SK-N-SH treated with all-trans-retinoic acid at 6 μM for 48 hours (cell line): Measurements from ENCODE around the gene GRM5.
"Not testable (repeated sequence)": the region's sequence is repeated elsewhere in the genome, so short reads cannot be mapped to it uniquely, and the experiment has no call there.

Experiments
- ARNTL ChIP-seq: fragments of 450-650 bp; formaldehyde crosslinking; IDR thresholded peaks from 2 replicates; pipeline ENCODE4 v1.5.0; 2020; ENCODE audit warnings: low read depth, mild to moderate bottlenecking, moderate library complexity, borderline replicate concordance
- GLIS3 ChIP-seq: fragments of 250-450 bp; sonication (Bioruptor Pico); IDR thresholded peaks from 2 replicates; pipeline ENCODE4 v1.5.0; 2020; ENCODE audit warnings: mild to moderate bottlenecking, moderate library complexity
- TOX ChIP-seq: fragments of 250-450 bp; sonication (Bioruptor Pico); IDR thresholded peaks from 2 replicates; pipeline ENCODE4 v1.8.0; 2021; ENCODE audit warnings: mild to moderate bottlenecking, moderate library complexity, borderline replicate concordance

- not testable (repeated sequence) for TF ChIP-seq ARNTL; TOX; GLIS3 (CRISPR knock-in tag)
Observed at GRCh38 chr11:88463301-88463700, 602.5 kb downstream of the GRM5 start.
